22Rv1 (cell line): Measurements from ENCODE around the gene COTL1.

ENCODE experiments used
- ZFX ChIP-seq: fragments of 450-650 bp; IDR thresholded peaks from 2 replicates; pipeline ENCODE4 v1.6.1; 2017; ENCODE audit warnings: antibody characterized with exemption, borderline replicate concordance
- TF ChIP-seq, protein P1 (sequence below): fragments of 450-650 bp; IDR thresholded peaks from 2 replicates; pipeline ENCODE4 v1.5.1; 2017; ENCODE audit warnings: mild to moderate bottlenecking

DNA sequence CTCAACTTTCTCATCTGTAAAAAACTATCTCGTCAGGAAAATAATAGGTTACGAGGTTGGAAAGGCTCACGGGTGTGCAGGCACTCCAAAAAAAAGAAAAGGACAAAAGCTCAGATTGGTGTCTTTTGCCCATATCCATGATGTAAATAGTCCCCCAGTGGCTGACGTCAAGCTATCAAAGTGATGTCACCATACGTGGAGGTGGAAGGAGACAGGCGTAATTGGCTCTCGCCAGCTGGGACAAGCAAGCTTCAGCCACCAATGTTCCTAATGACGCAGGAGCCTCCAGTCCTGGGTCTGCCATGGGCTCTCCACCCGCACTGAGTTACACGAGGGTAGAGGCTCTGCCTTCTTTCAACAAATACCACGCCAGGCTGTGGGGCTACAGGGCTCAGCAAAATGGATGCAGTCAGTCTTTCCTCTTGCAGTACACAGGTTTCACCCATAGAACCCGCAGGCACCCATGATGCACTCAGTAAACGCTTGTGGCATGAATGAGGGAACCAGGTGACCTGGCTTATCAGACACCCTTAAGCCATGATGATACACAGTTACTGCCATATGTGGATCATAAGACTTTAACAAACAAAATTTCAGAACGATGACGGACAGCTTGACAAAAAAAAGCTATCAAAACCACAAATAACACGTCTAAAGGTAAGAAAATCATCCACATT is 50.5 kb downstream of the COTL1 start:
- TF ChIP-seq, protein P1, sequence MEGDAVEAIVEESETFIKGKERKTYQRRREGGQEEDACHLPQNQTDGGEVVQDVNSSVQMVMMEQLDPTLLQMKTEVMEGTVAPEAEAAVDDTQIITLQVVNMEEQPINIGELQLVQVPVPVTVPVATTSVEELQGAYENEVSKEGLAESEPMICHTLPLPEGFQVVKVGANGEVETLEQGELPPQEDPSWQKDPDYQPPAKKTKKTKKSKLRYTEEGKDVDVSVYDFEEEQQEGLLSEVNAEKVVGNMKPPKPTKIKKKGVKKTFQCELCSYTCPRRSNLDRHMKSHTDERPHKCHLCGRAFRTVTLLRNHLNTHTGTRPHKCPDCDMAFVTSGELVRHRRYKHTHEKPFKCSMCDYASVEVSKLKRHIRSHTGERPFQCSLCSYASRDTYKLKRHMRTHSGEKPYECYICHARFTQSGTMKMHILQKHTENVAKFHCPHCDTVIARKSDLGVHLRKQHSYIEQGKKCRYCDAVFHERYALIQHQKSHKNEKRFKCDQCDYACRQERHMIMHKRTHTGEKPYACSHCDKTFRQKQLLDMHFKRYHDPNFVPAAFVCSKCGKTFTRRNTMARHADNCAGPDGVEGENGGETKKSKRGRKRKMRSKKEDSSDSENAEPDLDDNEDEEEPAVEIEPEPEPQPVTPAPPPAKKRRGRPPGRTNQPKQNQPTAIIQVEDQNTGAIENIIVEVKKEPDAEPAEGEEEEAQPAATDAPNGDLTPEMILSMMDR = no peak
- no peak for TF ChIP-seq ZFX
